ENCODE data around the gene SMAD3.

GRCh38 chr15:67120009-67120838 lies 54.8 kb downstream of the SMAD3 start:
- TF ChIP-seq CTCF (IDR thresholded peaks at IDR 0.05) (no peak), POLR2A (IDR thresholded peaks at IDR 0.05) (no peak)

All from body of pancreas (tissue), 4 donors.